GM18951 (cell line): ENCODE data around the gene CBFA2T2.

Source experiments
- POLR2A ChIP-seq: IDR thresholded peaks from 4 replicates; pipeline ENCODE4 v1.6.1; 2011; ENCODE audit warnings: mild to moderate bottlenecking; ENCODE audit not compliant: insufficient read length, insufficient read depth; ENCODE audit errors: extremely low read depth
- in situ Hi-C: fragments of 300-500 bp; cut with MboI; formaldehyde crosslinking; loops from one replicate; pipeline ENCODE4 v1.12.0; 2022; ENCODE audit warnings: low sequenced_read_pairs, mixed read lengths, inconsistent platforms; ENCODE audit not compliant: unreplicated experiment

Gene CBFA2T2

DNA sequence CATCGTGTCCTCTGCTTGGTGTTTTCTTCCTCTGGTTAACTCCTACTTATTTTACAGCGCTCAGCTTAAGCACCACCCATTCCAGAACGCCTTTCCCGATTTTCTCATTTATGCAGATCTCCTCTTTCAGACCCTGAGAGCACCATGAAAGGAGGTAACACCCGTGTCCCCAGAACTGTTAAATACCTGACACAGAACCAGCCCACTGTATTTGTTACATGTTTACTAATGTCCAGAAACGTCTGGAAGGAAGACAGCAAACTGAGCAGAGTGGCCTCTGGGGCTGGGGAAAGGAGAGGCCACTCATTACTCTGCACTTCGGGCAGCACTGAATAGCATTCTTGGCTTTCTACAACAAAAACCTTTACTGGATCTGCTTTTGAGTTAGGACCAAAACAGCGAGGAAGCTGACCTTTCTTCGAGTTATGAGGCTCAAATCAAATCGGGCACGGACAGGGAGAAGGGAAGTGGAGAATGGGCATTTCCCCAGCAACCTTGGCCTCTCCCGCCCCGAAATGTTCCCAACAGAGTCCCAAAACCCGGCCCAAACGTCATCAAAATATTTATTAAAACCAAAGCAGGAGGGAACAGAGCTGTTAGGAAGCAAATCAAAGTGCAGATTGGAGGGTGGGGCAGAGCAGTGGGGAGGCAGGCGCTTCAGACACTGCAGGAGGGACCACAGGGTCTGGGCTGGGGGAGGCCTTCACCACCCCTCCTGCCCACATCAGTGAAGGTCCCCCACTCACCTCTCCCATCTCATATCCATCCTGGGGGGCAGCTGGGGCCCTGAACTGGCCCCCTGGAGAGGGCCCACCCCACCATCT, 185.5 kb downstream of the CBFA2T2 start:
- no peak for TF ChIP-seq POLR2A
- in situ Hi-C loops: no loop called here

DNA sequence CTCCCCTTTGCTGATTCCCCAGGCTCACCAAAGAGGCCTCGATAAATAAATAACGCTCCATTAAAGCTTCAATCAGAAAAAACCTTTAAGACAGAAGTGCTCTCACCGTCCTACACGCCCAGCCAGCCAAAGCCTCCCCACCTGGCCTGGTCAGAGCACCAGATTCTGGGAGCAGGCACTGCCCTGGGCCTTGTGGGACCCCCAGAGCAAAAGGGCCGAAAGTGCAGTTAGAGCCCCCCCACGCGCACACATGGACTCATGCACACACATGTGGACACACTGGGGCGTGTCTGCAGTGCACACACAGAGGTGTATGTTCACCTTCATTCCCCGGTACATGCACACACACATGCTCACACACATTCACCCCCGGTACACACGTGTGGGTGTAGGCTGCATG, 186.2 kb downstream of the CBFA2T2 start:
- TF ChIP-seq POLR2A: no peak
- in situ Hi-C loops: no loop called here

DNA sequence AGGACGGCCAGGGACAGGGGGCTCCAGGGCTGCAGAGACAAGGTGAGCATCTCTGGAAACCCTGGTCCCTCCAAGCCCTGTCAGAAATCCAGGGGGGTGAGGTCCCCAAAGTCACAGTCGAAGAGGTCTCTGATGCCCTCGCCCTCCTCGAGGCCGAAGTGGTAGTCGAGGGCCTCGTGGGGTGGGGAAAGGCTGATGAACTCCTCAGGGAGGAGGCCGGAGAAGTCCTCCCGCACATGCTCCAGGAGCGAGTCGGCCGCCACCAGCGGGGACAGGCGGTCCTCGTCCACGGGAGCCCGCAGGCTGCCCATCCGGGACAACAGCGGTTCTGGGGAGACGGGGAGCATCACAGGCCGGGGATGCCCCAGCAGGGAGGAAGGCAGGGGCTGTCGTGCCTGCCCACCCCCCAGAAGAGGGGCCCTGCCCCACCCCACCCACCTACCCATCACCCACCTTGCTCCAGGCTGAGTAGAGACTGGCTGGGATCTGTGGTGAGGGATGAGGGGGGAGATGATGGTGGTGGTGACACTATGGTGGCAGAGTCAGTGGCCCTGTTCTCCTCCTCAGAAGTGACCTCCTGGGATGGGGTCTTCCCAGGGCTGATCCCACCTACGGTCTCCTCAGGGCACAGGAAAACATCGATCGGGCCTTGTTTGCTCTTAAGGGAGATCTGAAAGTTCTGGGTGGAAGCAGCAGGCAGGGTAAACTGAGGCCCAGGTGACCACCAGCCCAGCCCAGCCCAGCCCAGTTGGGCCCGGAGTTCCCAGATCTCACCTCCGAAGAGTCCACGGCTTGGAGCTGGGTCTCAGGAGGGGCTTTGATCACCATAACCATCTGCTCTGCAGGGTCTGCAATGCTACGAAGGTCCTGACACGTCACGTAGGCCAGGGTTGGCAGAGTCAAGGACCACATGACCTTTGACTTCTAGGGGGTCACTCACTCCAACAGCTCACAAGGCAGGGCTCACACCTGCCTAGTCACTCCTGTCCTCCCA, 187.1 kb downstream of the CBFA2T2 start:
- in situ Hi-C loops: no loop called here
- TF ChIP-seq POLR2A: no peak

DNA sequence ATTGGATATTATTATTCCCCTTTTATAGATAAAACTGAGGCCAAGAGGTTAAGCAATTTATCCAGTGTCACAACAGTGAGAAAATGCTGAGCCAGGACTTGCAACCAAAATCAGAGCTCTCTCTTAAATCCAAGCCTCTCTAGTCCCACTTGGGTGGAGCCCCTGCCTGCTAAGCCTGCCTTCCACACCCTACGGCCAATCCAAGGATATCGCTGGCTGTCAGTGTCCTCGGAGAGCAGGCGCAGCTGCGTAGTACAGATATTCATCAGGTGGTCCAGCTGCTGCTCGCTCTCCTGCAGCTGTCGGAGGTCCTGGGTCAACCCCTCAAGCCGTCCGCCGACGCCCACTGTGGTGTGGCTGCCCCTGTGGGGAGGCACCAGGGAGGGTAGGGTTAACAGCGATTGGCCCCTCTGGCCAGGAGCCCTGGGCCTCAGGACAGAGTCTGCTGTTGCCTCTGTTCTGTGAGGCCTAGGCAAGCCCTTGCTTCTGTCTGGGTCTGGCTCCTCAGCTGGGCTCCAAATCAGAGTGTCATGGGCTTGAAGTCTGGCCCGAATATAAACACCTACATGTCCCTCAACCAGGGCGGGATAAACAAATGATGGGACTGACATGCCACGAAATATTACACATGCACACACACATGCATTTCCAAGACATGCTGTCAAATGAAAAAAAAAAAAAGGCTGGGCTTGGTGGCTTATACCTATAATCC, 188.3 kb downstream of the CBFA2T2 start:
- in situ Hi-C loops: no loop called here
- TF ChIP-seq POLR2A: no peak

DNA sequence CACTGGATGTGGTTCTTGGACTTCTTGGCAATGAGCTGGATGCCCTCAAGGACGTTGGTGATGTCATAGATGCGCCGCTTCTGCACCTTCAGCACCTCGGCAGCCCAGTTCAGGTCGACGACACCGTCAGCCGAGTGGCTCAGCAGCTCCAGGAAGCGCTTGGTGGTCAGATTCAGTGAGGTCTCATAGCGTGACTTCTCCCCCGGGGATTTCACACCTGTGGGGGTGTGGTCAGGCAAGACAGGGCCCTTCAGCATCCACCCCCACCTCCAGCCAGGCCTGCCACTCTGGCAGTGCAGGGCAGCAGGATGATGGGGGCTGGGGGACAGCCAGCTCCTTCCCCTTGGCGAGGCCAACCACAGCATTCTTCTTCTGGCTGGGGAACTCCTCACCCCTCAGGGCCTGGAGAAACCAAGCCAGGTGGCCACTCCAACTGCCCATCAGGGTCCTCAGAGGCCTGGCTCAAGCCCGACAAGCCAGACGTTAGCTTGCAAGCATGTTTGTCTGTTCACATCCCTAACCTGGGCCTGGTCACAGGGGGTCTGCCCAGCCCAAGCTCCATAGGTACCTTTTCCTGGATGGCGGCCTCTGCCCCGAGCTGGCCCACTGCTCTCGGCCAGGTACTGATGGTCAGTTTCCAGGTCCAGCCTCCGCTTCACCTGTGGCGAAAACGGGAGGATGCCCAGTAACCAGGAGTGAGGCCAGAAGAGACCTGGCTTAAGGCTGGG, 190.0 kb downstream of the CBFA2T2 start:
- in situ Hi-C loops: no loop called here
- no peak for TF ChIP-seq POLR2A

DNA sequence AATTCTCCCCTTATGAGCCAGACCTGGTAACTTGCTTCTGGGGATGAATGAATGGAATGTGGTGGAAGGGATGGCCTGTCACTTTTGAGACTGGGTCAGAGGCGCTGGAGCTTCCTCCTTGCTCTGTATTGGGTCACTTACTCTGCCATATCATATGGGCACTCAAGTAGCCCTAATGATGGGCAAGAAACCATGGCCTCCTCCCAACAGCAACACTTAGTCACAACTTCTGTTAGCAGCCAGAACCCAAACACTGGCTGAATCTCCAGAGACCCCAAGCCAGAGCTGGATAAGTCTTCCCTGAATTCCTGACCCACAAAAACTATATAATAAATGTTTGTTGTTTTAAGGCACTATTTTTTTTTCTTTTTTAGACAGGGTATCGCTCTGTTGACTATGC, 190.8 kb downstream of the CBFA2T2 start:
- no peak for TF ChIP-seq POLR2A
- in situ Hi-C loops: no loop called here

DNA sequence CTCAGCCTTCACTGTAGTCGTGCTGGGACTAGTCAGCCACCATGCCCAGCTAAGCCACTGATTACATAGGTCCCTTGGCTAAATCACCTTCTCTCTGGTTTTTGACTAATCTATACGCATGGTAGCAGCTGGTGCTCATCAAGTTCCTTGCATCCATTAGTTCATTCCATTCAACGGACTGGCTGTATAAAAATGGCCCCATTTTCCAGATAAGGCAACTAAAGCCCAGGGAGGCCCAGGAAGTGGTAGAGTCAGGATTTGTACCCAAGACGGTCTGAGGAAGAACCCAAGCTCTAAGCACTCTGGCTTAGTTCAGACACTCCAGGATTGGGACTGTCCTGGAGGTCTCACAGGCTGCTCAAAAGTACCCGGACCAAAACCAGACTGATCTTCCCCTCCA, 191.4 kb downstream of the CBFA2T2 start:
- in situ Hi-C loops: no loop called here
- no peak for TF ChIP-seq POLR2A

DNA sequence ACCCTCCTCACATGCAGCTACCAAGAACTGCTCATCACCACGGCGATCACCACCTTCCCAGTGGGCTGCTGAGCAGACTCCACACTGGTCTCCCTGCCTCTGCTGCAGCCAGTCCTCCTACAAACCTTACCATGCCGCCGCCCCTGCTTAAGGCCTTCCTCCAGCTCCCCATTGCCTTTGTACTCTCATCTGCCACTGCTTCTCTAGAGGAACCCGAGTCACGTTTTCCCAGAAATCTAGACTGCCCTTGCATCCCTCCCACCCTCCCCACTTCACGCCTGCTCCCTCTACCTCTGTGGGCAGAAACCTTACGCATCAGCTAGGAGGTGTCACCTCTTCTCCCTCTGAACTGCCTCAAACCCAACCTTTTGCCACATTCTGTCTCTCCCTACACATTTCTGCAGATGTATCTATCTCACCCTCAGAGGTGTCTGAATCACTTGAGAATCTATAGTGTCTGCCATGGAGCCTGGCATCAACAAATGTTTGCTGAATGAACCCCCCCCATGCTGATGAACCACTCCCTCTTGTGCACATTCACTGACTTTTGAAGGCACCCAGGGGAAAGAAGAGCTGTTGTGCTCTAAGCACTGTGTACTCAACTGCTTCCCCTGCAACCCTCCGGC, 191.9 kb downstream of the CBFA2T2 start:
- no peak for TF ChIP-seq POLR2A
- in situ Hi-C loops: no loop called here

DNA sequence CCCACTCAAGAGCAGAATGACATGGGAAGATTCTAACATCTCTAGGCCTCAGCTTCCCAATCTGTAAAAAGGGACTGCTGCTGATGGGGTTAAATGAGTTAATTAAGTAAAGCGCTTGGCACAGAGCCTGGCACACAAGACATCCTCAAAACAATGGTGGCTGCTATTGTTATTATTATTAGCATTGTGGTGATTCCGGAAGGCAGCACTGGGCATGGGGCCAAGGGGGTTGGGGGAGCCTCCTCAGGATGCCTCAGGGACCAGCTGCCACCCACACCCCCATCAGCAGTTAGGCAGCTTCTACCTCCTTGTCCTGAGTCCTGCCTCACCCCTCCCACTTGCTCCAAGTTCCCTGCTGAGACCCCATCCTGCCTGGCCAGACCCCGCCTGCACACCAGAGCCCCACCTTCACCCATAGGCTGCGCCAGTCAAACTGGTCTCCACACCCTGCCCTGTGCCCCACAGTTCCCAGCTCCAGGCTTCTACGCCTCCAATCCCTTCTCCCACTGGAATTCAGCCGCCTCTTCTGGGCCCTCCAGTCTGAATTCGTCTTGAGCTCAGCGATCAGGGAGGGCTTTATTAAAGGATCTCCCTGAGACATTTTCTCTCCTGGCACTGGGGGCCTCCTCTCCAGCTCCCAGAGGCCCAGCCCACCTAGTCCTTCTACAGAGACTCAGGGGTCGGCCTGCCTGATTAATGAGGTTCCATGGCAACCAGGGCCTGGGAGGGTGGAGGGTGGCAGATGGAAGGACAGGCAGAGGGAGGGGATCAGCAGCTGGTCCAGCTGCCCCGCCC, 194.8 kb downstream of the CBFA2T2 start:
- in situ Hi-C loops: no loop called here

DNA sequence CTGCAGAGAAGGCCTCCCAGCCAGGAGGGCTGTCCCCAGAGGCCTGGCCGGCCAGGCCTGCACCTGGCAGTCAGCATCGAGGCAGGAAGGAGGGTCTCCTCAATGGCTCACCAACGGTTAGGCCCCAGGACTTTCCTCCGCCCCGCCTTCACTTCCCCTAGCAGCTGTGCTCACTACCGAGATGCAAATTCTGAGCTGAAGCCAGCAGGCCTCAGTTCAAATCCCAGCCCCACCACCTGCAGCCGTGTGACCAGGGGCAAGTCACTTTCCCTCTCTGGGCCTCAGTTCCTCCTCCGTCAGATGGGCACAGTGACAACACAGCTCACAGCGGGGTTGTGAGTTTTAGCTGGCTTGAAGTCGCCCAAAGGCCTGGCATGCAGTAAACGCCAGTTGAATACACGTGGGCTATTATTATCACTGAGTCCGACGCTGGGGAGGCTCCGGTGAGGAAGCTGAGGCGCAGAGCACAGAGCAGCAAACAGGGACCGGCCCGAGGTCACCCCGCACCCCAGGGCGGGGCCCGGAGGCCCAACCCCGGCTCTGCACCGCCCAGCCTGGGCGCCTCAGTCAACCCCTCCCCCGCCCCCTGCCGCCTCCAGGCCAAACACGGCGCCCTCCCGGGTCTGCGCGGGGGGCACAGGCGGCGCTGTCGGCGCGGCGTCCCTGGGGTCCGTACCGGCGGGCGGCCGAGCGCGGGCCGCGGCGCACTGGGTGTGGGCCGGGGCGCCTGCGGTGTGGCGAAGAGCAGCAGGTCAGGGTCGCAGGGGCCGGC, 195.6 kb downstream of the CBFA2T2 start:
- in situ Hi-C loops: no loop called here
- TF ChIP-seq POLR2A: peak; percentile 49

More for the DNA sequence above, 194.8 kb downstream of the CBFA2T2 start:
- TF ChIP-seq POLR2A: no peak
